ENCODE measurements around the gene CYP1A2. TPM values are rescaled to one million over a fixed set of nuclear protein-coding genes. Genes with fewer than 3 reads are reported as not detected.

CYP1A2 gene
- polyA plus RNA-seq, 1 of the 3 experiments (the other 2 are of a cell fraction), result not detected

- TF ChIP-seq REST (IDR thresholded peaks at IDR 0.05; ENCODE audit: low read depth, low read length), result no peak
- TF ChIP-seq TAF1 (IDR thresholded peaks at IDR 0.05; ENCODE audit: borderline replicate concordance, low read depth, low read length), result no peak
- no peak for TF ChIP-seq TCF12 (IDR thresholded peaks at IDR 0.05)
- no peak for TF ChIP-seq ELF1 (IDR thresholded peaks at IDR 0.05)
- TF ChIP-seq NFIC (IDR thresholded peaks at IDR 0.05; ENCODE audit: borderline replicate concordance), result no peak
Observed at GRCh38 chr15:74801311-74801997, 52.8 kb downstream of the CYP1A2 start (continued).

- DNase-seq, result no peak
- no peaks in the 10 kb centered on the region for H3K4me1 ChIP-seq (ENCODE audit: control insufficient read depth in 1 of 2, insufficient read depth in 2 of 2, low read depth in 1 of 2, low read length in 1 of 2)
- ChIA-PET CTCF (interaction anchor here (1.0 to 1.1 kb wide), 2 partner anchors 9 to 10 kb away, joined by 3 read pairs; no protein-coding TSS in a partner anchor), POLR2A (no interaction called here)
- H2AFZ ChIP-seq (ENCODE audit: low read depth), result no peak overlapping the region
- H3K9ac ChIP-seq, result no peak overlapping the region
- H3K9me2 ChIP-seq, result no peaks in the 10 kb centered on the region
- H3K27me3 ChIP-seq (ENCODE audit: insufficient read depth), result no peaks in the 10 kb centered on the region
- H4K20me1 ChIP-seq (ENCODE audit: insufficient read depth), result peaks cover 29% of the 10 kb centered on the region
- no peak overlapping the region for H3K4me3 ChIP-seq (ENCODE audit: low read depth in 2 of 2, low read length in 1 of 2)
- H3K79me2 ChIP-seq (ENCODE audit: insufficient read depth), result peaks cover 6% of the 10 kb centered on the region; the same call in 1 of the 2 replicates
- H3K4me2 ChIP-seq, result no peak overlapping the region
- no peak for TF ChIP-seq SMC3 (IDR thresholded peaks at IDR 0.05; ENCODE audit: low read depth, low read length)
- TF ChIP-seq GABPA (IDR thresholded peaks at IDR 0.05; ENCODE audit: low read depth), result no peak
- no peak for TF ChIP-seq RCOR1 (IDR thresholded peaks at IDR 0.05; ENCODE audit: low read length)
- TF ChIP-seq FOXM1 (IDR thresholded peaks at IDR 0.05; ENCODE audit: low read depth), result no peak
- TF ChIP-seq USF1 (IDR thresholded peaks at IDR 0.05; ENCODE audit: borderline replicate concordance, low read depth), result no peak
- TF ChIP-seq PBX3 (IDR thresholded peaks at IDR 0.05), result no peak
- peaks cover 0 to 55% of the 10 kb centered on the region in 2 experiments for H3K36me3 ChIP-seq (replicated peaks in 1 of 2; ENCODE audit: control insufficient read depth in 1 of 2, insufficient read depth in 2 of 2, low read length in 1 of 2)
- WGBS (ENCODE audit: low lambda C conversion rate), result 97% methylated on average over 6 of the region's 20 CpGs
- no peak overlapping the region for H3K27ac ChIP-seq (ENCODE audit: low read depth in 2 of 2, low read length in 1 of 2)
- H3K9me3 ChIP-seq, result no peaks in the 10 kb centered on the region
- H3F3A ChIP-seq (replicated peaks; ENCODE audit: insufficient read depth), result no peaks in the 10 kb centered on the region
Observed at GRCh38 chr15:74802290-74802689, 53.6 kb downstream of the CYP1A2 start.

Data from SK-N-SH (cell line).